GM23248 (cell line): ENCODE data around the gene FAM110D.

ENCODE experiments used
- EZH2 ChIP-seq: fragments of 200-600 bp; sonication (generic); IDR thresholded peaks from 2 replicates; pipeline ENCODE4 v1.6.1; 2018; ENCODE audit warnings: antibody characterized with exemption, mild to moderate bottlenecking; ENCODE audit not compliant: insufficient read depth, poor library complexity, severe bottlenecking
- EZH2phosphoT487 ChIP-seq: fragments of 200-600 bp; sonication (generic); IDR thresholded peaks from 2 replicates; pipeline ENCODE4 v1.6.1; 2018; ENCODE audit warnings: antibody characterized with exemption, moderate library complexity, mild to moderate bottlenecking, low read depth; ENCODE audit not compliant: insufficient read depth

GRCh38 chr1:26164861-26165842 lies 6.3 kb downstream of the FAM110D start:
- no peak for TF ChIP-seq EZH2
- no peak for TF ChIP-seq EZH2phosphoT487
